Measurements from ENCODE around the gene OPN5.

Gene OPN5

GRCh38 chr6:47862731-47863130 is 80.9 kb downstream of the OPN5 start:
- DNase-seq (ENCODE audit: low read depth): no peak

GRCh38 chr6:47865206-47865605 is 83.4 kb downstream of the OPN5 start:
- no peak for DNase-seq (ENCODE audit: low read depth)

GRCh38 chr6:47875593-47875992 is 93.8 kb downstream of the OPN5 start:
- no peak for DNase-seq (ENCODE audit: low read depth)
